Measurements from ENCODE around the gene ZNF800.
"Not testable (repeated sequence)": the region's sequence is repeated elsewhere in the genome, so short reads cannot be mapped to it uniquely, and the experiment has no call there.

Gene ZNF800

GRCh38 chr7:127396184-127396583, 3.7 kb upstream of the ZNF800 start:
- Mint-ChIP-seq H3K9me3 (peaks cover 7 to 9% of the 10 kb centered on the region in 2 donors), H3K27ac (peak overlapping the region in 1 of 2 donors; percentile 16), H3K27me3 (no peaks in the 10 kb centered on the region), H3K4me1 (peaks cover 29% of the 10 kb centered on the region), H3K4me3 (no peak overlapping the region)
- ATAC-seq (peak; percentile 75), DNase-seq (peak; percentile 60 to 87)

GRCh38 chr7:127395104-127395503, 2.6 kb upstream of the ZNF800 start:
- H3K4me1 Mint-ChIP-seq, result peaks cover 40% of the 10 kb centered on the region
- ATAC-seq, H3K4me3 Mint-ChIP-seq, H3K27ac Mint-ChIP-seq, H3K9me3 Mint-ChIP-seq, H3K27me3 Mint-ChIP-seq: not testable (repeated sequence)
- DNase-seq, result peak in 1 of 2 donors; percentile 19

GRCh38 chr7:127393368-127394058, 1.0 kb upstream of the ZNF800 start:
- DNase-seq (no peak), ATAC-seq (no peak)
- peak overlapping the region; percentile 94 to 98 for H3K4me3 Mint-ChIP-seq
- peaks cover 7 to 9% of the 10 kb centered on the region in 2 donors for H3K9me3 Mint-ChIP-seq
- H3K27ac Mint-ChIP-seq, result peak overlapping the region; percentile 89 to 93
- peaks cover 56% of the 10 kb centered on the region for H3K4me1 Mint-ChIP-seq
- H3K27me3 Mint-ChIP-seq, result no peaks in the 10 kb centered on the region

- ATAC-seq (peak; percentile 73), DNase-seq (peak in 1 of 2 donors; percentile 77)
- peak overlapping the region; percentile 99 for H3K27ac Mint-ChIP-seq
- H3K4me3 Mint-ChIP-seq, result peak overlapping the region; percentile 94 to 98
- H3K27me3 Mint-ChIP-seq, result no peaks in the 10 kb centered on the region
- peaks cover 7 to 9% of the 10 kb centered on the region in 2 donors for H3K9me3 Mint-ChIP-seq
- H3K4me1 Mint-ChIP-seq, result peaks cover 69% of the 10 kb centered on the region
Observed at GRCh38 chr7:127392182-127392565, 334 bp downstream of the ZNF800 start.

GRCh38 chr7:127391591-127392181, 822 bp downstream of the ZNF800 start:
- DNase-seq (peak; percentile 58 to 64), ATAC-seq (peak; percentile 54)
- peak overlapping the region; percentile 99 for H3K27ac Mint-ChIP-seq
- peaks cover 70% of the 10 kb centered on the region for H3K4me1 Mint-ChIP-seq
- H3K4me3 Mint-ChIP-seq, result peak overlapping the region; percentile 94 to 98
- H3K27me3 Mint-ChIP-seq, result no peaks in the 10 kb centered on the region
- H3K9me3 Mint-ChIP-seq, result peaks cover 7 to 9% of the 10 kb centered on the region in 2 donors

- ATAC-seq (no peak), DNase-seq (no peak)
- Mint-ChIP-seq H3K27ac (peak overlapping the region; percentile 87 to 95), H3K4me1 (peaks cover 66% of the 10 kb centered on the region), H3K4me3 (peak overlapping the region; percentile 94 to 98), H3K27me3 (no peaks in the 10 kb centered on the region), H3K9me3 (peaks cover 7% of the 10 kb centered on the region in 2 donors)
Observed at GRCh38 chr7:127390817-127391590, 1.5 kb downstream of the ZNF800 start.

GRCh38 chr7:127390186-127390816, 2.2 kb downstream of the ZNF800 start:
- DNase-seq (no peak), ATAC-seq (no peak)
- Mint-ChIP-seq H3K9me3 (peaks cover 2 to 3% of the 10 kb centered on the region in 2 donors), H3K27ac (no peak overlapping the region), H3K4me3 (peak overlapping the region; percentile 54 to 98), H3K4me1 (peaks cover 59% of the 10 kb centered on the region), H3K27me3 (no peaks in the 10 kb centered on the region)

GRCh38 chr7:127389321-127389720, 3.2 kb downstream of the ZNF800 start:
- DNase-seq, result no peak
- peaks cover 51% of the 10 kb centered on the region for H3K4me1 Mint-ChIP-seq
- ATAC-seq, result no peak
- H3K27me3 Mint-ChIP-seq, result no peaks in the 10 kb centered on the region
- H3K4me3 Mint-ChIP-seq, result peak overlapping the region in 1 of 2 donors; percentile 98
- no peaks in the 10 kb centered on the region for H3K9me3 Mint-ChIP-seq
- no peak overlapping the region for H3K27ac Mint-ChIP-seq

- Mint-ChIP-seq H3K9me3 (no peaks in the 10 kb centered on the region), H3K4me1 (peaks cover 50% of the 10 kb centered on the region), H3K27me3 (no peaks in the 10 kb centered on the region), H3K27ac (no peak overlapping the region), H3K4me3 (no peak overlapping the region)
- ATAC-seq, result no peak
- DNase-seq, result no peak
Observed at GRCh38 chr7:127387974-127388373, 4.5 kb downstream of the ZNF800 start.

GRCh38 chr7:127383123-127383835, 9.2 kb downstream of the ZNF800 start:
- H3K27me3 Mint-ChIP-seq, result no peaks in the 10 kb centered on the region
- no peak overlapping the region for H3K4me3 Mint-ChIP-seq
- H3K4me1 Mint-ChIP-seq, result peaks cover 63% of the 10 kb centered on the region
- no peaks in the 10 kb centered on the region for H3K9me3 Mint-ChIP-seq
- DNase-seq (no peak), ATAC-seq (no peak)
- H3K27ac Mint-ChIP-seq, result no peak overlapping the region

GRCh38 chr7:127382301-127383085, 10.0 kb downstream of the ZNF800 start:
- Mint-ChIP-seq H3K4me3 (peak overlapping the region in 1 of 2 donors; percentile 46), H3K27me3 (no peaks in the 10 kb centered on the region), H3K4me1 (peaks cover 63% of the 10 kb centered on the region), H3K9me3 (no peaks in the 10 kb centered on the region), H3K27ac (peak overlapping the region in 1 of 2 donors; percentile 31)
- DNase-seq, result no peak
- no peak for ATAC-seq

- Mint-ChIP-seq H3K4me1 (peaks cover 71% of the 10 kb centered on the region), H3K4me3 (no peak overlapping the region), H3K27ac (peak overlapping the region in 1 of 2 donors; percentile 34), H3K27me3 (no peaks in the 10 kb centered on the region), H3K9me3 (no peaks in the 10 kb centered on the region)
- DNase-seq, result no peak
- ATAC-seq, result no peak
Observed at GRCh38 chr7:127380479-127380878, 12.0 kb downstream of the ZNF800 start.

GRCh38 chr7:127379642-127380041, 12.9 kb downstream of the ZNF800 start:
- no peak overlapping the region for H3K4me3 Mint-ChIP-seq
- no peaks in the 10 kb centered on the region for H3K9me3 Mint-ChIP-seq
- DNase-seq (no peak), ATAC-seq (no peak)
- no peaks in the 10 kb centered on the region for H3K27me3 Mint-ChIP-seq
- peaks cover 71% of the 10 kb centered on the region for H3K4me1 Mint-ChIP-seq
- no peak overlapping the region for H3K27ac Mint-ChIP-seq

- Mint-ChIP-seq H3K27me3 (no peaks in the 10 kb centered on the region), H3K4me1 (peaks cover 70% of the 10 kb centered on the region), H3K27ac (no peak overlapping the region), H3K9me3 (no peaks in the 10 kb centered on the region), H3K4me3 (no peak overlapping the region)
- ATAC-seq (no peak), DNase-seq (no peak)
Observed at GRCh38 chr7:127378537-127378936, 14.0 kb downstream of the ZNF800 start.
